Activated CD4-positive, alpha-beta T cell treated with anti-CD3 and anti-CD28 coated beads, Interleukin-2, Interleukin-6, amounts not matched to agents 100 ng/mL and 50 ng/mL, durations not matched to agents 16 hours and 8 hours (primary cell): ENCODE measurements around the gene TMEM198.
A peak's percentile ranks its signal among the peaks of the same experiment; 100 is the strongest.

ENCODE experiments used
- DNase-seq: peaks from one replicate; pipeline ENCODE4 v3.0.0-alpha.2; 2020

The TMEM198 gene, protein sequence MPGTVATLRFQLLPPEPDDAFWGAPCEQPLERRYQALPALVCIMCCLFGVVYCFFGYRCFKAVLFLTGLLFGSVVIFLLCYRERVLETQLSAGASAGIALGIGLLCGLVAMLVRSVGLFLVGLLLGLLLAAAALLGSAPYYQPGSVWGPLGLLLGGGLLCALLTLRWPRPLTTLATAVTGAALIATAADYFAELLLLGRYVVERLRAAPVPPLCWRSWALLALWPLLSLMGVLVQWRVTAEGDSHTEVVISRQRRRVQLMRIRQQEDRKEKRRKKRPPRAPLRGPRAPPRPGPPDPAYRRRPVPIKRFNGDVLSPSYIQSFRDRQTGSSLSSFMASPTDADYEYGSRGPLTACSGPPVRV

GRCh38 chr2:219543596-219544358, at the start of gene TMEM198, which contains the start of gene CHPF:
TMEM198 (plus strand) TSS chr2:219544028; CDS start chr2:219544728, 700 bp downstream.
CHPF (minus strand) TSS chr2:219543809; CDS start chr2:219543538, 271 bp downstream.
- DNase-seq = peak; percentile 98

- no peak for DNase-seq
Observed at GRCh38 chr2:219494952-219495530, 48.8 kb upstream of the TMEM198 start.

DNA sequence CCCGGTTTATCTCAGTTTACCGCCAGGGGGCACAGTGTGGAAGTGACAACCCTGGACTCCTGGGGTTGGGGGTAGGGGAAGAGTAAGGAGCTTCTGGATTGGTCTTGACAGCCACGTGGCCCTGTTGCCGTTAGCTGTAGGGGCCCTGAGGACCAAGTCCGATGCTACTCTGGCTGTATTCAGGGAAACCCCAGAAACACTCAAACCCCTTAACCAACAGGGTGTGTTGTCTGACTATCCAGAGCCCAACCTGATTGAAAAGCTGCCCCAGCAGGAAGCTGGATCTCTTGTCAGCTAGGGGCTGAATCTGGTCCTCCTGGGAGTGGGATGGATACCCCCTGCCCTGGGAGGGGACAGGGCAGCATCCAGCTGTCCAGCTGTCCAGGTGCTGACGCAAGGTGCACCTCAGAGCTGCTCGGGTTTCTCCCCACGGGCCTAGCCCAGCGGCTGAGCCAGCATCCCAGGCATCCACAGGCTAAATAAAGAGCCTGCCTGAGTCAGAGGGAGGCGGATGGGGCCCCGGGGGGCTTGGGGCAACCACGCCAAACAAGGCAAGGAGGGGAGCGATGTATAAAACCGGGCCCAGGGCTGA, 48.2 kb upstream of the TMEM198 start:
- peak; percentile 76 for DNase-seq

DNA sequence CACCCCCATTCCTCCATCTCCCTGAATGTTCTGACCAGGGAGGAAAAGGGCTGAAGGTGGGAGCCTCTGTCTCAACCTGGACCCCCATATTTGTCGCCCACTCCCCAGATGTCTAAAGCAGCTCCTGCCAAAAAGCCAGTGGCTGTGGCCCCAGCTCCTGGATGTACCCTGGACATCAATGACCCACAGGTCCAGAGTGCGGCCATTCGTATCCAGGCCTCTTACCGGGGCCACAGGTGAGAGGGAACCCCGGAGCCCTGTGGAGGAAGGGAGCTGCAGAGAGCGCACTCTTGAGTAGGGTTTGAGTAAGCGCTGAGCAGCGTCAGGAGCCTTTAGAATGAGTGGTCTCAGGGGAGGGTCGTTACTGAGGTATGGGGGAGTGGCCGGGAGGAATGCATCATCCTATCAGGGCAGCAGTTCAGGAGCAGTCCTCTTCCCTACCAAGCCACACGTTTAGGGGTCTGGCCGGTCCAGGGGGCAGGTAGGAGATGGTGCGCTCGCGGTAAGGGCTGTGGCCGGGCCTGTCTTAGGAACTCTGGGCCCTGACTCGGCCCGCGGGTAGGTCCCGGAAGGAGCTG, 47.5 kb upstream of the TMEM198 start:
- DNase-seq = no peak

- no peak for DNase-seq
Observed at GRCh38 chr2:219496825-219497494, 46.9 kb upstream of the TMEM198 start.

DNA sequence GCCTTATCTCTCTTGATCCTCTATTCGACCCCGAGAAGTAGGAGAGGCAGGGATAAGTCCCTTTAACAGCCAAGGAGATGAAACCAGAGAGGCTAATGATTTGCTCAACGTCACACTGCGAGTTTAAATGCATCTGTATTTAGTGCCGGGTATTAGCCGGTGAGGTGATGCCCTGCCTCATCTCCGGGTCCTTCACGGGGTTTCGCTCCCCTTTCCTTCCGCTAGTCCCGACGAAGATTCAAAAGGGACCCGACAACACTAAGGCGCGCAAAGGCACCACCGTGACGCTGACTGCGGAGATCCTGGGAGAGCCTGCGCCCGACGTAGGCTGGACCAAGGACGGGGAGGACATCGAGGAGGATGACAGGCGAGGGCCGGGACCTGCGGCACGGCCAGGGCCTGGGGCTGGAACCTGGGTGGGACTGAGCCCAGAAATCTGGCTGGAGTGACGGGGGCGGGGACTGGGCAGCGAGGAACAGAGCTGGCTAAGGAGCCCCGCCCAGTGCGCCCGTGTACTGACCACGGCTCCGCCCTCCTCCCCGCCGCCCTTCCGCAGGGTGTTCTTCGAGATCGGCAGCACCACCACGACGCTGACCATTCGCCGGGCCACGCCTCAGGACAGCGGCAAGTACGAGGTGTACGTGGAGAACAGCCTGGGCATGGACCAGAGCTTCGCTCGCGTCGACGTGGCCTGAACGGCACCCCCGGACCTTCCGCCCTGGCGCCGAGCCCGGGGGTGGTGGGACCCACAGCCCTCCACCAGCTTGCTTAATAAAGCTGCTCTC, 46.1 kb upstream of the TMEM198 start:
- peak; percentile 37 for DNase-seq

GRCh38 chr2:219498280-219499057, 45.4 kb upstream of the TMEM198 start, which contains the start of gene GMPPA:
GMPPA (plus strand) TSS chr2:219498891; CDS start chr2:219499976, 1,085 bp downstream.
- DNase-seq = peak; percentile 98

DNA sequence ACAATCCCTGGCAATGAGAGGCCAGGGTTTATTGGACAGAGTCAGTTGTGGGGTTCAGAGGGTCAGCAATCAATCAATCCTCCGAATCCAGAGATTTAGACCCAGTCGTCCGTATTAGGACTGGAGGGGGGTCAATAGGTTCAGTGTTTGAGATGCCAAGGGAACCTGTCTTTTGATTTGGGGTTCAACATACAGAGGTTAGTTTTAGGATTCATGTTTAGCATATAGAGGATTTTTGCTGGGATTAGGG, 44.8 kb upstream of the TMEM198 start:
- DNase-seq = no peak

DNA sequence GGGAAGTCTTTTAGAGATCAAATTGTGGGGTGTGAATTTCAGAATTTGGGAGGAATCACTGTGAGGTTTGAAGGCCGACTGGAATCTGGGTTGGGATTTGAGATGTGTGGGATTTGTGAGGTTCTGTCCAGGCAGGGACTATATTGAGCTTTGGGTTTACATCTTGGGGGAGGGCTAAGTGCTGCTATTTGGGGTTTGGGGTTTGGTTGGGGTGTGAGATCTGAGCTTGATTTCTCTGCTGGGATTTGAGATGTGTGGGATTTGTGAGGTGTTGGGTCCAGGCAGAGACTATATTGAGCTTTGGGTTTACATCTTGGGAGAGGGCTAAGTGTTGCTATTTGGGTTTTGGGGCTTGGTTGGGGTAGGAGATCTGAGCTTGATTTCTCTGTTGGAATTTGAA, 44.3 kb upstream of the TMEM198 start:
- DNase-seq = no peak

DNA sequence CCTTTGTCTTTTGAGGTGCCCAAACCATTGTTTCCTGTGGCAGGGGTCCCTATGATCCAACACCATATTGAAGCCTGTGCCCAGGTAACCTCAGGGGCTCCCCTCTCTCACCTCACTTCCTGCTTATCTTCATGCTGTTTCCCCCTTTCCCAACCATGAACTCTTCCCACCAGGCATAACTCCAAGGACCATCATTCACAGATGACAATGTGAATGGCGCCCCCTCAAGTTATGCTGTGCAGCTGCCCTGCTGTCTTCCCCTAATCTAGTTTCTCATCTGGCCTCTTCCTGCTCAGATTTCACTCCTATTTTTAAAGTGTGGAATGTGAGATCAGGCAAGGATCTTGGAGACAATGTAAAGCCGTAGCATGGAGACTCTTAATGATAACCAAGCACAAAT, 43.7 kb upstream of the TMEM198 start:
- DNase-seq = no peak

DNA sequence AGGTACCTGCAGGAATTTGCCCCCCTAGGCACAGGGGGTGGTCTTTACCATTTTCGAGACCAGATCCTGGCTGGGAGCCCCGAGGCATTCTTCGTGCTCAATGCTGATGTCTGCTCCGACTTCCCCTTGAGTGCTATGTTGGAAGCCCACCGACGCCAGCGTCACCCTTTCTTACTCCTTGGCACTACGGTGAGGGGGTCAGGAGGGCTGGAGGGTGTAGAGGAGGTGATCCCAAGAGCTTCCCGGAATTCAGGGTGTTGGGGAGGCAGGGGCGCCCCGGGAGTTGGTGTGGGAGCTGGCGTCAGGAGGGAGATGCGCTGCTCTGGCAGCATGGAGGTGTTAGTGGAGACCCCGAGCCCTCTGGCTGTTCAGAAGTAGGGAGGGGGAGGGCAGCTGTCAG, 42.0 kb upstream of the TMEM198 start:
- no peak for DNase-seq

DNA sequence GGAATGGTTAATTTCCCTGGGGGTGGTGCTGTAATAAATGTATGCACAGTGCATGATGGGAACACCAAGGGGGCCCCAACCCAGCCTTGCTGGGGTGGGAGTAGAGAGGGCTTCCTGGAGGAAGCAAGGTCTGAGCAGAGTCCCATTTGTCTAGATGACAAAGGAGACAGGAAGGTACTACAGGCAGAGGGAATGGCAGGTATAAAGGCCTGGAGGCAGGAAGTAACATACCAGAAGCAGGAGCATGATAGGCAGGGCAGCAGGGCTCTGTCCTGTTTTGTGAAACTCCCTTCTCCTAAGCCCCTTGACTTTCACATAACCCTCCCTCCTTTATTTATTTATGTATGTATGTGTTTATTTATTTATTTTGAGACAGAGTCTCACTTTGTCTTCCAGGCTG, 41.2 kb upstream of the TMEM198 start:
- DNase-seq = no peak

- no peak for DNase-seq
Observed at GRCh38 chr2:219505585-219505984, 38.2 kb upstream of the TMEM198 start.

DNA sequence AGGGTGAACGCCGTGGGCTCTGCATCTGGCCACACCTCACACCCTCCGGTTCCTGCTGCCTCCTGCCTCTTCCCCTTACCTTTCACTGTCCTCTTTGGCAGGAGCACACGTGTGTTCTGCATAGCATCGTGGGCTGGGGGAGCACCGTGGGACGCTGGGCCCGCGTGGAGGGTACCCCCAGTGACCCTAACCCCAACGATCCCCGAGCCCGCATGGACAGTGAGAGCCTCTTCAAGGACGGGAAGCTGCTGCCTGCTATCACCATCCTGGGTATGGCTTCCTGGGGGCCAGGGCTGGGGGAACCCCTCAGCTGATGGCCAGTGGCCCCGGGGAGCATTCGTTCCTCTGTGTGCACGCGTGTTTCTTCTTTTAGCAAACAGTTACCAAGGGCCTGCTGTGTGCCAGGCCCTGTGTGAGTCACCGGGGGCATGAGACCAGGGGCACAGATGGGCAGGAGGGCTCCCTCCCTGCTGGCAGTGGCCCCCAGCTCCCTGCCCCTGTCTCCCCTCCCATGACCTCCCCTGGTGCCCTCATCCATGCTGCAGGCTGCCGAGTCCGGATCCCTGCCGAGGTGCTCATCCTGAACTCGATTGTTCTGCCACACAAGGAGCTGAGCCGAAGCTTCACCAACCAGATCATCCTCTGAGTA, 37.6 kb upstream of the TMEM198 start:
- DNase-seq = no peak

DNA sequence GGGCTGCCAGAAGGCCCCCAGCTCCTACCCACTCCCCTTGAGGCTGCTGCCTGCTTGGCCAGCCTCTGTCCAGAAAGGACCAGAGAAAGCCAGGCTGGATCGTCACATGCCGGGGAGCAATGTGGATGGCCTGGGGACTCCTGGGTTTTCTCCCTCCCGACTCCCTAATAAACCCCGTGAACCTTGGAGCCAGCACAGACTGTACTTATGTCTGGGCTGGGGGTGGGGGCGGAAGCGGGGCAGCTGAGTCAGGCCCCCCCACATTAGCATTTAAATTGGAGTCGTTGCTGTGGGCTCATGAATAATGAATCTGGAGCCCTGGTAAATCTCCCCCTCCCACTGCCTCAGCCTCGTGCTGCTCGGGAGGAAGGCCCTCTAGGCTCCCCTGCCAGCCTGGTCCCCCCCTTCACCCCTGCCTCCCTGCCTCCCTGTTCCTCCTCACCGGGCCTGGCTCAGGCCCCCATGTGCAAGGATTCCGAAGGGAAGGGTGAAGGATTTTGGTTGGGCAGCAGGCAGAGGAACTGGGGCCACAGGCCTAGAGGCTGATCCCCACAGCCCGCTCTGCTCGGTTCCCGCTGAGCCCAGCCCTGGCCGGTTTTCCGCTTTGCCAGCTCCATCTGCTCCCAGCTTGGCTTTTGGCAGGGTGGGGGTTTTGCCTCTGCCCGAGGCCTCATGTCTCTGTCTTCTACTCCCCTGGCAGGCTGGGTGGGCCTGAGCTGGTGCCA, 36.9 kb upstream of the TMEM198 start:
- DNase-seq = no peak

DNA sequence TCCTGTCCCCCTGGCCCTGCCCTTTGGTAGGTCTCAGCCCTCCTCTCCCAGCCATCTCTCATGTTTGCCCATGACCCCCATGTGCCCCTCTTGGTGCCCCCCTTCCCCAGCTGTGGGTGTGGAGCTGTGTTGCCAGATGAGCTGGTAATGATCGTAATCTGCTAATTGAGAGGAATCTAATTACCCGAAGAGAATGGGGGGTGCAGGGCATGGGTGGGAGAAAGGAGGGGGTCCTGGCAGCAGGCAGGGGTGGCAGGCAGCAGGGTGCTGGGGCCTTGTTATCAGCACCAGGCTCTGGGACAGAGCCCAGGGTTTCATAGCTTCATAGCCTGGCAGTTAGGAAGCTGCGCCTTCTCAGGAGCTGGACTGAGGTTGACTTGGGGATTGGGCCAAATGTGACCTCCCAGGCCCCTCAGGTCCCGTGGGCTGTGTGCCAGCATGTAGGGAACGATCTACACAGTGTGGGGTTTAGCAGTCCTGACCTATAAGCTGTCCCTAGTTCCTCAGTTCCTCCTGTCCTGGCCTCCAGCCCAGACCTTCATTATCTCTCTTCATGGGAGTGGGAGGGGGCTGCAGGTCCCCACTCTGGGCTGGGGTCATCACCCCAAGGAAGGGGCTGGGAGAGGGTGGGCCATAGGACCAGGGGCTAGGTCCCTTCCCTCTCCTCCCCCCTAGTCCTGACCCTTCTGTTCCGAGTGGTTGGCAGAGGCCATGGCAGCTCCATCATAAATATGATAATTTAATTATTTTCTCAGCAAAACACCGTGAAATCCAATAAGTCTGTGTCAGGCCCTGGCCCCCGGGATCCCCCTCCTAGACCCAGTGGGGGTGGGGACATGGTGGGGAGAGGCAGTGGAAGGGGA, 36.0 kb upstream of the TMEM198 start:
- DNase-seq = no peak

GRCh38 chr2:219508444-219508734, 35.4 kb upstream of the TMEM198 start:
- no peak for DNase-seq

DNA sequence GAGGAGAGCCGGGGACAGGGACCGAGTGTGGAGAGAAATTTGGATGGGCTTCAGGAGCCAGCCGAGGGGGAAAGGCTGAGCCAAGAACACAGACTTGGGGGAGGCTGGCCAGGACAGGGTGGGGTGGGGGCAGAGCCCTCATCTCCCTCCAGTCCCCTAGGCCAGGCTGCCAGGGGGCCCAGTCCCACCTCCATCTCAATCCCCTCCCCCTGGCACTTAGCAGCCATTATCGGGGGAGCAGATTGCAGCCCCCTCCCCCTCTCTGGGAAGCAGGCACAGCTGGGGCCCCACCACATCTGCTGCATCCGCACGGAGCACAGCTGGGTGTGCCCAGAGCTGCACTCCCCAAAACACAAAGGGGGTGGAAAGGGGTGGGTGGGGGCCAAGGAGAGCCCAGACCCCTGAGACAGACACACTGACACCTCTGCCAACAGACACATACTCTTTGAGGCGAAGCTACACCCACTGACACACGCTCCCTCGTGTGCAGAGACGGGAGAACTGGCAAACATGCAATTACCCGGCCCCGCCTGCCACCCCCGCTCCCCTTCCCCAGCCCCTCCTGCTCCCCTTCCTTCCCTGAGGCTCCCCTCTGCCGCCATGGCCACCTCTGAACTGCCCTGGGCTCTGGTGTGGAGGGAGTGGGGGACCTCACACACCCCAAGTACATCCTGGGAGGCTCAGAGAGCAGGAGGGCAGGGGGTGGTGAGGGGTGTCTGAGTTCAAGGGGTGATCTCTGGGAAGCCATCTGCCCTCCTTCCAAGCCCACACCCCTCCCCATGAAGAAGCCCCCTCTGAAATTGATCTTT, 34.7 kb upstream of the TMEM198 start:
- no peak for DNase-seq
